ENCODE measurements around the gene MPZL1.
"Not testable (repeated sequence)": the region's sequence is repeated elsewhere in the genome, so short reads cannot be mapped to it uniquely, and the experiment has no call there.

MPZL1 gene

DNA sequence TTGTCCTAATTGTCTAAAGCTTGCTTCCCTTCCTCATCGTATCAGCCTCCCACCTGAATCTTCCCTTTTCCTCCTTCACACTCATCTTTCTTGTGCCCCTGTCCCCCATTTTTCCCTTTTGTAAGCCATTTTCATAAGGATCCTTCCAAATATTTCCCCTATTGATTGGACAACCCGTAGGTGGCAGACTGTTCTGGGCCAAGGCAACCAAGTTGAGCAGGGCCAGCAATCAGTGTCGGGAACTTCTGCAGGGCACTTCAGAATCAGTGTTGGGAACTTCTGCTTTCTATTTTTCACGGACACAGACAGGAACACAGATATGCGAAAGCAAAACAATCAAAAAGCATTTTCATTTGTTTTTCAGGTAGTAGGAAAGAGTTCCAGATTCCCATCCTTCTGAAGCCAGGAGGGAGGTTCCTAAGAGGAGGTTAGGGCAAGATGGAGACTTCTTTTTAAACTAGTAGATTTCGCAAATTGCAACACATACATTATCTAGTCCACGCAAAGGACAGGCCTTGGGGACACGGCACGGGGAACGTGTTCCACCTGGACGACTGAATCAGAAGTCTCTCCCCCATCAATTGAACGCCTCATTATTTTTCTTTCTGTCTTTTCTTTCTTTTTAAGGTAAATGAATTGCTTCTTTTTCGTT is 691 bp upstream of the MPZL1 start:
- ATAC-seq, result no peak
- peak overlapping the region; percentile 83 for H3K4me3 Mint-ChIP-seq
- peaks cover 4% of the 10 kb centered on the region for H3K36me3 Mint-ChIP-seq
- H3K9me3 Mint-ChIP-seq, result no peaks in the 10 kb centered on the region
- peak overlapping the region; percentile 68 for H3K27ac Mint-ChIP-seq
- H3K4me1 Mint-ChIP-seq, result peaks cover 33% of the 10 kb centered on the region
- no peak for DNase-seq (ENCODE audit: low spot score in 2 of 2)

DNA sequence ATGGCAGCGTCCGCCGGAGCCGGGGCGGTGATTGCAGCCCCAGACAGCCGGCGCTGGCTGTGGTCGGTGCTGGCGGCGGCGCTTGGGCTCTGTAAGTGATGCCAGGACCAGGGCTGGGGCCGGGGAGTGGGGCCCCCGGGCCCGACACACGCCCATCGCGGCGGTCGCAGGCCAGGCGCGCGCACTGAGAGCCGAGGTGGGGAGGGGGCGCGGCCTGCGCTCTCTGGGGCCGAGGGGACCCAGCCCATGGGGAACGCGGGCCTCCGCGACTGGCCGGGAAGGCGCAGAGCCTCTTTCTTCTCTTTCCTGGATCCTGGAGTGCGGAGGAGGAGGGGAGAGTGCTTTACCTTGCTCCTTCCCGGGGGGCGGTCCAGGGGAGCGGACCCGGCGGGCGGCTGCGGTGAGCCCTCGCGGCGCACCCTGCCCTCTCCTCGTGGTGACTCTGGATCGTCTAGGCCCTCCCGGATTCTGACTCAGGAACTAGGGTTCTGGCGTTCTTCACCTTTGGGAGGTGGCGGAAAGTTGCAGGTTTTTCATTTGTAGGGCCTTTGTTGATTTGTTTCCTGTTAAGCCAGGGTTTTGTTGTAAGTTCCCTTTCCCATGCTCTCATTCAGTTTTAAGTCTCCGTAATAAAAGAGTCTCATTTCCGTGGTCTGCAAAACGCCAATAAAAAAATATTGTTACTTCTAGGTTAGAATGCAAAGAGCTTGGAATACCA is 529 bp downstream of the MPZL1 start:
- no peaks in the 10 kb centered on the region for H3K36me3 Mint-ChIP-seq
- peaks cover 31% of the 10 kb centered on the region for H3K4me1 Mint-ChIP-seq
- no peak for DNase-seq (ENCODE audit: low spot score in 2 of 2)

DNA sequence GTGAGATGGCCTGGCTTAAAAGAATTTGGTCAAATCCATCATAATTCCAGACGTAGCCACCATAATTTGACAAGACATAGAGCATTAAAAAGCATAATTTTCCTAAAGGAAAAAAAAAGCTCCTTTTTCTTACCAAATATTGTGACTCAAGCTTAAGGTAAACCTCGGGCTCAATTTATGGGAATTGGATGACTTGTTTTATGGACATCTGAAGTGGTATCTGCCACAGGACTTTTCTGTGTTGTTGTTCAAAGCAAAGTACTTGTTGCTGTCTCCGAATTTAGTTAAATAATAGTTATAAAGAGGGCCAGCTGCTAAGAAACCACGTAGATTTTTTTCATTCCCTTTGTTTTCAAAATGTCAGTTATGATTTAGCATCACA is 1.1 kb downstream of the MPZL1 start:
- no peak overlapping the region for H3K27ac Mint-ChIP-seq
- no peaks in the 10 kb centered on the region for H3K9me3 Mint-ChIP-seq
- no peak for ATAC-seq
- H3K4me1 Mint-ChIP-seq, result peaks cover 31% of the 10 kb centered on the region
- no peaks in the 10 kb centered on the region for H3K36me3 Mint-ChIP-seq
- DNase-seq (ENCODE audit: low spot score in 2 of 2), result no peak
- peak overlapping the region; percentile 83 for H3K4me3 Mint-ChIP-seq

More for the DNA sequence above, 529 bp downstream of the MPZL1 start:
- no peaks in the 10 kb centered on the region for H3K9me3 Mint-ChIP-seq
- ATAC-seq, result peak; percentile 77
- peak overlapping the region; percentile 83 for H3K4me3 Mint-ChIP-seq
- H3K27ac Mint-ChIP-seq, result peak overlapping the region; percentile 68

DNA sequence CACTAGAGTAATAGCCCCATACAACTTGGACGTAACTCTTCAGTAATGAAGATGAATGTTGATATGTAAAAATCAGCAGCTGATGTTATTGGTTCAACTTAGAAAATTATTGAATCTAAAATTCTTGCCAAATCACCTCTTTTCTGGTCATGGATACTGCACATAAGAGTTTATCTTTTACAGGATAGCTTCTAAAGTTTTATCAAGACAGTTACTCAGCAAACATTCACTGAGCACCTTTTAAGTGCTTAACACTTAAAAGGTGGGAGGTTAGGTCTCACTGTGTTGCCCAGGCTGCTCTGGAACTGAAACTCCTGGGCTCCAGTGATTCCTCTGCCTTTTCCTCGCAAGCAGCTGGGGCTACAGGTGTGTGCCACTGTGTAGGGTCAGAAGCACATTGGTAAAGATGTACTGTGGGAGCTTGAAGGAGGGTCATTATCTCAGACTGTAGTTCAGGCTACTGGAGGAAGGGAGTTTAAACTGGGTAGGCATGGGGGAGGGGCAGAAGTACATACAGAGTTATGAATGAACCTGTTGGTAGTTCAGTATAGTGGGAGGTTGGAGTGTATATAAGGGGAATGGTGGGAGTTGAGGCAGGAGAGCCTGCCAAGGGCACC is 2.0 kb downstream of the MPZL1 start:
- DNase-seq (ENCODE audit: low spot score in 2 of 2) (no peak), ATAC-seq (no peak)
- Mint-ChIP-seq H3K27ac (no peak overlapping the region), H3K36me3 (no peaks in the 10 kb centered on the region), H3K9me3 (no peaks in the 10 kb centered on the region), H3K4me1 (peaks cover 31% of the 10 kb centered on the region), H3K4me3 (peak overlapping the region; percentile 83)

DNA sequence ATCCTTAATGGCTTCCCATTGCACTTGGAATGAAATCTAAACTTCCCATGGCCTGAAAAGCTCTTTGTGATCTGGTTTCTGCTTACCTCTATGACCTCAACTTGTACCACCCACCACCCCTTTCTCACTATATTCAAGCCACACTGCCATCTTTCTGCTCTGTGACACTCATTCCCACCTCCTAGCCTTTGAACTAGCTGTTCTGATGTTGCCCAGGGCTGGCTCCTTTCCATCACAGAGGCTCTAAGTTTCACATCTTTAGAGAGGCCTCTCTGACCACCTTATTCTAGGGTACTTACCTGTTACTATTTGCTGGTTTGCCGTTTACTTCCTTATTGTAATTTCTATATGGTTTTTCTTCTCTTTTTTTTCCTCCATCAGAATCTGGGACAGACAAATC is 4.2 kb downstream of the MPZL1 start:
- no peaks in the 10 kb centered on the region for H3K36me3 Mint-ChIP-seq
- no peak overlapping the region for H3K27ac Mint-ChIP-seq
- H3K9me3 Mint-ChIP-seq, result no peaks in the 10 kb centered on the region
- ATAC-seq, result no peak
- peaks cover 20% of the 10 kb centered on the region for H3K4me1 Mint-ChIP-seq
- no peak for DNase-seq (ENCODE audit: low spot score in 2 of 2)
- H3K4me3 Mint-ChIP-seq, result no peak overlapping the region

DNA sequence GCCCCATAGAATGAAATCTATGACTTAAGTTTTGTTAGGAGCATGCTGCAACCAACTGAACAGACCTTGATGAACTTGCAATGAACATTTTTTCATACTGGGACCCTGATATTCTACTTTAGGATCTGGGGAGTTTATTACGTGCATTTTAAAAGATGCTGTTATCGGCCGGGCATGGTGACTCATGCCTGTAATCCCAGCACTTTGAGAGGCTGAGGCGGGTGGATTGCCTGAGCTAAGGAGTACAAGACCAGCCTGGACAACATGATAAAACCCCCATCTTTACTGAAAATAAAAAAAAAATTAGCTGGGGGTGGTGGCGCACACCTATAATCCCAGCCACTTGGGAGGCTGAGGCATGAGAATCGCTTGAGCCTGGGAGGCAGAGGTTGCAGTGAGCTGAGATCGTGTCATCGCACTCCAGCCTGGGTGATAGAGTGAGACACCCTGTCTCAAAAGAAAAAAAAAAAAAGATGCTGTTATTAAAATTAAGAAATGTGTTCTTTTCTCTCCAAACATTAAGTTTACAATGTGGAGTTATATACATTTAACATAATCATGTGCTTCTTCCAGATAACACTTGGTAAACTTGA is 7.1 kb downstream of the MPZL1 start:
- Mint-ChIP-seq H3K27ac (no peak overlapping the region), H3K9me3 (no peaks in the 10 kb centered on the region), H3K4me1 (peaks cover 8% of the 10 kb centered on the region), H3K4me3 (no peak overlapping the region), H3K36me3 (no peaks in the 10 kb centered on the region)
- ATAC-seq (no peak), DNase-seq (ENCODE audit: low spot score in 2 of 2) (no peak)

DNA sequence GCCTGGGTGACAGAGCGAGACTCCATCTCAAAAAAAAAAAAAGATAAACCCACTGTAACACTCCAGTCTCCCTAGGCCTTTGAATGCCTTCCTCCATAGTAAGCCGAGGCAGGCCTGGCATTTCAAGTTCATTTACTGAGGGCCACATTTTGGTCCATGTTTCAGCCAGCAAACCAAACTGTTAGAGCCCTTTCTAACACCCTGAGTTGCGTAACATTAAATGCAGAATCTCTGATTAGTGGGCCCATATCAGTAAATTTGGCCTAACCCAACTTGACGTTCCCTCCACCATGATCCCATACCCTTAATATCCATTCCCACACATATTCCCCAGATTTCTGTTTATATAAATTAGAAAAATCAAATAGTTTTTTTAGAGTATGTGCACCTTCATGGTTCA is 12.4 kb downstream of the MPZL1 start:
- DNase-seq (ENCODE audit: low spot score in 2 of 2) (no peak), ATAC-seq (no peak)
- H3K9me3 Mint-ChIP-seq, result no peaks in the 10 kb centered on the region
- H3K4me1 Mint-ChIP-seq, result no peaks in the 10 kb centered on the region
- H3K4me3 Mint-ChIP-seq, result no peak overlapping the region
- H3K27ac Mint-ChIP-seq, result no peak overlapping the region
- no peaks in the 10 kb centered on the region for H3K36me3 Mint-ChIP-seq

DNA sequence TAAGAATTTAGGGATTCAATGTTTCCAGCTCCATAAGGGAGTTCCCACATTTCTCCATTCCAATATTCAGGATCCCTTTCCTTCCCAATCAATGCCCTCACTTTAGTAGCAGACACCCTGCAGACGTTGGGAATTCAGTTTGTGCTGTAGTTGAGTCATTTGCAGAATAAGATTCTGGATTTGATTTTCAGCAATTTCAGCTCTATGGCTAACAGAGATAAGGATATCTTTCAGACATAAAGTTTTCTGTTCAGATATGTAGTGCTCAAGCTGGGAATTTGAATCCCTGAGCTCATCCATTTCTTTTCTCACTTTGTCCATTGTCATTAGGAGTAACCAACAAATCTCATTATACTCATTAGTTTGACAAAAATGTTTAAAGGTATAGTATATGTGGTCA is 13.1 kb downstream of the MPZL1 start:
- no peak for DNase-seq (ENCODE audit: low spot score in 2 of 2)
- H3K9me3 Mint-ChIP-seq, result no peaks in the 10 kb centered on the region
- H3K36me3 Mint-ChIP-seq, result no peaks in the 10 kb centered on the region
- no peak overlapping the region for H3K4me3 Mint-ChIP-seq
- ATAC-seq, result no peak
- no peak overlapping the region for H3K27ac Mint-ChIP-seq
- H3K4me1 Mint-ChIP-seq, result no peaks in the 10 kb centered on the region

DNA sequence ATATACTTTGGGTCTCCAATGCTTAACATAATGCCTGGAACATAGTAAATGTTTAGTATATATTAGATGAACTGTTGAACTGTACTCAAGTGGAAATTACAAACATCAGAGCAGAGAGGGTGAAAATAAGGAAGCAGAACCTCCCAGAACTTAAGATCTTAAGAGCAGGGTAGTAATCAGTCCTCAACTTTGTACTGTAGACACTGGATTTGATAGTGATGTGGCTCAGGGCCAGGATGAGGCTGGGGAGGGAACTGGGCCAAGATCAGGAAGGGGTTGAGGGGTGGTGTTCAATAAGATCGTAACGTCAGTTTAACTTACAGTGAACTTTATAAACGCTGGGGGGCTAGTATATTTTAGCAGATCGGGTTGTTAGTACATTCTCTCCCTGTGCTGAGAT is 15.4 kb downstream of the MPZL1 start:
- Mint-ChIP-seq H3K9me3 (no peaks in the 10 kb centered on the region), H3K4me1 (no peaks in the 10 kb centered on the region), H3K27ac (no peak overlapping the region), H3K4me3 (no peak overlapping the region), H3K36me3 (no peaks in the 10 kb centered on the region)
- ATAC-seq, result no peak
- DNase-seq (ENCODE audit: low spot score in 2 of 2), result no peak

DNA sequence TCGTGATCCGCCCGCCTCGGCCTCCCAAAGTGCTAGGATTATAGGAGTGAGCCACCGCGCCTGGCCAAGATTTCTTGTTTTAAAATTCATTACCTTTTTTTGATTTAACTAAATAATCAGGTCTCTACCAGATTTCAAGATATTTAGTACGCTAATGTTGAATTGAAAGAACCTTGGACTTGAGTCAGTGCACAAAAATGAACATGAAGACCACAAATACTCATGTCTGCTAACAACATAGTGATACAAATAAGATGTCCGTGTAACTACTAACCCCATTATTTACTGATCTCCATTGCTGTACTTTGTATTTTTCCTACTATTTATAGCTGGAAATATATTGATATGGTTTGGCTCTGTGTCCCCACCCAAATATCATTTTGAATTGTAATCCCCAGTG is 16.4 kb downstream of the MPZL1 start:
- no peaks in the 10 kb centered on the region for H3K4me1 Mint-ChIP-seq
- no peak overlapping the region for H3K4me3 Mint-ChIP-seq
- H3K36me3 Mint-ChIP-seq, result no peaks in the 10 kb centered on the region
- H3K9me3 Mint-ChIP-seq, result no peaks in the 10 kb centered on the region
- no peak overlapping the region for H3K27ac Mint-ChIP-seq
- DNase-seq (ENCODE audit: low spot score in 2 of 2) (no peak), ATAC-seq (no peak)

DNA sequence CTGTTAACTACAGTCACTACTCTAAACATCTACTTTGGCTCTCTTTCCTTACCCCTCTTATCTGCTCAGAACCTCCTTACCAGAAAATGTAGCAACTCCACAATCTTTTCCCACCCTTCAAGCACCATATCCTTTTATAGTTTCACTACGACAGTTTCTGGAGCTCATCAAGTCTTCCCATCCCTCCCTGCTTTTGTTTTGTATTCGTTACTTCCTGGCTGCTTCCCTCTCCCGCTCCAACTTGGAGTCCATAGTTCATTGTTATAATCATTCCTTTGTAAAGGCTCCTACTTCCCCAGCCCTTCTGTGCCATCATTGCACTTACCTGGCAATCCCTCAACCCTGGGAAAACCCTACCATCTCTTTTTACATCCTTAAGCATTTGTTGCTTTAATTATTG is 18.0 kb downstream of the MPZL1 start:
- H3K36me3 Mint-ChIP-seq, result no peaks in the 10 kb centered on the region
- no peaks in the 10 kb centered on the region for H3K9me3 Mint-ChIP-seq

DNA sequence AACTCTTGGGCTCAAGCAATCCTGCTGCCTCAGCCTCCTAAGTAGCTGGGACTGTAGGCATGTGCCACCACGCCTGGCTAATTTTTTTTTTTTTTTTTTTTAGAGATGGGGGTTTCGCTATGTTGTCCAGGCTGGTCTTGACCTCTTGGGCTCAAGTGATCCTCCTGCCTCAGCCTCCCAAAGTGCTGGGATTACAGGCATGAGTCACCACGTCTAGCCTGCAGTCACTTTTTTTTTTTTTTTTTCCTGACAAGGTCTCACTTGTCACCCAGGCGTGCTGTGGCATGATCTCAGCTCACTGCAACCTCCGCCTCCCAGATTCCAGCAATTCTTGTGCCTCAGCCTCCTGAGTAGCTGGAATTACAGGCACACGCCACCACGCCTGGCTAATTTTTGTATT is 19.3 kb downstream of the MPZL1 start:
- not testable (repeated sequence) for DNase-seq (ENCODE audit: low spot score in 2 of 2); H3K4me1 Mint-ChIP-seq; ATAC-seq; H3K9me3 Mint-ChIP-seq; H3K27ac Mint-ChIP-seq; H3K4me3 Mint-ChIP-seq; H3K36me3 Mint-ChIP-seq

More for the DNA sequence above, 18.0 kb downstream of the MPZL1 start:
- DNase-seq (ENCODE audit: low spot score in 2 of 2), result no peak
- Mint-ChIP-seq H3K27ac (no peak overlapping the region), H3K4me1 (no peaks in the 10 kb centered on the region), H3K4me3 (no peak overlapping the region)
- no peak for ATAC-seq

DNA sequence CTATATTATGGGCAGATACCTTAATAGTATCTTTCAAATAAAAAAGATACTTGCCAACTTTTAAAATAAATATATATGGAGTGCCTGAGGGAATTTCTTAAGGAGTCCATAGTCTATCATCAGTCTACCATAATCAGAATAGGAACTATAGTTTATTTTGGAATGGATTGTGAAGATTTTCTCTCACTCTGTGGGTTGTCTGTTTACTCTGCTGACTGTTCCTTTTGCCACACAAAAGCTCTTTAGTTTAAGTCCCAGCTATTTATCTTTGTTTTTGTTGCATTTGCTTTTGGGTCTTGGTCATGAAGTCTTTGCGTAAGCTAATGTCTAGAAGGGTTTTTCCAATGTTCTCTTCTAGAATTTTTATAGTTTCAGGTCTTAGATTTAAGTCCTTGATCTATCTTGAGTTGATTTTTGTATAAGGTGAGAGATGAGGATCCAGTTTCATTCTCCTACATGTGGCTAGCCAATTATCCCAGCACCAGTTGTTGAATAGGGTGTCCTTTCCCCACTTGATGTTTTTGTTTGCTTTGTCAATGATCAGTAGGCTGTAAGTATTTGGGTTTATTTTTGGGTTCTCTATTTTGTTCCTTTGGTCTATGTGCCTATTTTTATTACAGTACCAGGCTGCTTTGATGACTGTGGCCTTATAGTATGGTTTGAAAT is 20.7 kb downstream of the MPZL1 start:
- not testable (repeated sequence) for H3K4me1 Mint-ChIP-seq; H3K36me3 Mint-ChIP-seq; DNase-seq (ENCODE audit: low spot score in 2 of 2); H3K9me3 Mint-ChIP-seq; H3K27ac Mint-ChIP-seq; H3K4me3 Mint-ChIP-seq; ATAC-seq

DNA sequence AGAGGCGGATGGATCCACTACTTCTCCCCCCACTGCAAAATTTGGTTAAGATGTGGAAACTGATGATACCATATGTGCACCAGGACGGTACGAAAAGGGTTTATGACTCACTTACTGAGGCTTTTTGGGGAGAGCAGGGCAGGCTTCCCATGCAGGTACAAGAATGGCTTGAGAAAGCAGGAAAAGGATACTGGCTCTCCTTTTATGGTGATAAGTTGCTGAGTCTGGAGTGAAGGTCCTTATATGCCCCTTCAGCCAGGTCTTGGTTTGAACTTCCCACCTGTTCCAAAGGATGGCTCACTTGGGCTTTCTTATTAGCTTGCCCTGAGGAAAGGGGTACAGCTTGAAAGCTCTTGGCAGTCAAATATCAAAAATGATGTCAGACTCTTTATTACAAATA is 23.1 kb downstream of the MPZL1 start:
- no peaks in the 10 kb centered on the region for H3K4me1 Mint-ChIP-seq
- H3K9me3 Mint-ChIP-seq, result no peaks in the 10 kb centered on the region
- DNase-seq (ENCODE audit: low spot score in 2 of 2) (no peak), ATAC-seq (no peak)
- H3K4me3 Mint-ChIP-seq, result no peak overlapping the region
- no peak overlapping the region for H3K27ac Mint-ChIP-seq
- H3K36me3 Mint-ChIP-seq, result no peaks in the 10 kb centered on the region

DNA sequence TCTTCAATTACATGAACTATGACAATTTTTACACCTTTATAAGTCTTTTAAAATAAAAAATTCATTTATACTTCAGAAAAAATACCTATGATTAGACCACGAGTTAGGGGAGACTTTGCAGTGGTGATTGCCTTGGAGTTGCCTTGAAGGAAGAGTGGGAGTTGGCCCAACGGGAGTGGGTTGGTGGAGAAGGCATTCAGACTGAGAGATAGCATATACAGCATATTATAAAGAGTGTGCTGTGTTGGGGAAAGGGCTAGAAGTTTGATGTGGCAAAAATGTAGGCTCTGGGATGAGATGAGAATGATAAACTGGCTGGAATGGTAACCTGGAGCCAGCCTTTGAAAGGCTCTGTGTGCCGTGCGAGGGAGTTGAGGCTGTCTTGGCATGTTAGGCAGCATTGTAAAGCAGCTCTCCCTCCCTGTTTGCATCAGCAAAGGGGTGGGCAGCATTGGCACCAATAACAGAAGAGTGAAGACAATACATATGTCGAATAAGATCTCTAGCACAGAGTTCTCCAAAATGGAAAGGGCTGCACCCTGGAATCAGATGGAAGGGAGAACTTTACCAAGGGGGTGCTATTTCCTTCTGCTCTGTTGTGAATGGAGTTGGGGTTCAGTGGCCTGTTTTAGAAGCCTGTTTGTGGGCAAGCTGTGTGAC is 24.4 kb downstream of the MPZL1 start:
- H3K9me3 Mint-ChIP-seq, result no peaks in the 10 kb centered on the region
- H3K36me3 Mint-ChIP-seq, result no peaks in the 10 kb centered on the region
- no peak for DNase-seq (ENCODE audit: low spot score in 2 of 2)
- H3K27ac Mint-ChIP-seq, result no peak overlapping the region
- no peak overlapping the region for H3K4me3 Mint-ChIP-seq
- no peak for ATAC-seq
- no peaks in the 10 kb centered on the region for H3K4me1 Mint-ChIP-seq

Data from stimulated activated effector memory CD8-positive, alpha-beta T cell treated with anti-CD3 and anti-CD28 coated beads, Interleukin-12 subunit alpha, Interleukin-12 subunit beta, amount 100 ng/mL, for 72 hours (primary cell).